GM21367 (cell line): ENCODE data around the gene ALG1L2.
"Not testable (repeated sequence)": the region's sequence is repeated elsewhere in the genome, so short reads cannot be mapped to it uniquely, and the experiment has no call there.

Experiments
- ATAC-seq: cut with Tn5 transposase; IDR thresholded peaks from one replicate; pipeline ENCODE4 v1.9.1; 2021; ENCODE audit not compliant: unreplicated experiment

Gene ALG1L2, protein sequence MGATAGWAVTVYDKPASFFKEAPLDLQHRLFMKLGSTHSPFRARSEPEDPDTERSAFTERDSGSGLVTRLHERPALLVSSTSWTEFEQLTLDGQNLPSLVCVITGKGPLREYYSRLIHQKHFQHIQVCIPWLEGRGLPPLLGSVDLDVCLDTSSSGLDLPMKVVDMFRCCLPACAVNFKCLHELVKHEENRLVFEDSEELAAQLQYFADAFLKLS

DNA sequence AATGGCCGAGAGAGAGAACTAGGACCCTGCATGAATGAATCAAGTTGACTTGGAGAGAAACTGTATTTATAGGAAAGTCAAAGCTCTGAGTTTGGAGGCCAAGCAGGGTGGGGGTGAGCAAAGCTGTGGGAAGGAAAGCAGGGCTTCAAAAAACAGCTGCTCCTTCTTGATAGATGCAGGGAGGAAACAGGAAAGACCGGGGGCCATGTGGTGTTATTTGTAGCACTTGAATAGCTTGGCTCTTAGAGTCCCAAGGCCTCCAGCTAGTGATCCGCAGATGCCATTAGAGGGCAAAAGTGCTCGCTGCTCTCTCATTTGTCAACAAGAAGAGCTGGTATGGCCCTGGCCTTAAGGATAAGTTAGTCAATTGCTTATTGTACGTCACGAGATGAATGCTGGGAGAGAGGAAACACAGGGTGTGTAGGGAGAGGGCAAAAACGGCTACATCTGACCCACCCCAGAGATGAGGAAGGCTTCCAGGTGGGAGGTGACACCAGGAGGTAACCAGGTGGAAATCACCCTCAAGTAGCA, at the start of gene ALG1L2:
Gene ALG1L2, plus strand, starts transcription at position 481 of the 531 bp plus-strand sequence. CDS start 186 bp downstream, outside the sequence.
- ATAC-seq, result no peak

DNA sequence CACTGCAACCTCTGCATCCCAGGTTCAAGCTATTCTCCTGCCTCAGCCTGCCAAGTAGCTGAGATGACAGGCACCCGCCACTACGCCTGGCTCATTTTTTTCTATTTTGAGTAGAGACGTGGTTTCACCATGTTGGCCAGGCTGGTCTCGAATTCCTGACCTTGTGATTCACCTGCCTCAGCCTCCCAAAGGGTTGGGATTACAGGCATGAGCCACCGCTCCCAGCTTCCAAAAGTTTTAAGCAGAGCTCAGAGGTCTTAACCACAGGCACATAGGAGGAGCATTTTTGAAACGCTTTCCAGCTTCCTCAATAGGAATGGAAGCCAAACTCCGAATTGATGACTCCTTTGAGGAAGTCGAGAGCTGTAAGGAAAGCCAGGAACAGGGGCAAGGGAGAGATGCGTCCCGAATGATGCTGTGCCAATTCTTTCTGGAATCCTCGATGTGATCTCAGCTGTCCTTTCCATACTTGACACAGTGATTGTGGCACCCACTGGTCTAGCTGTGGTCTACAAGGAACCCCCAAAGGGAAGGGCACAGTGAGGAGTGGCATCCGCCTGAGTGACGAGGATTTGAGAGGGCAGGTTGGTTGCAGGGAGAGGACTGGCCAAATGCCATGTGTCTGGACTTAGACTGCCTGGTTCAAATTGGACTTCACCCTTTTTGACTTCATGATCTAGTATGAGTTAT, 44.4 kb upstream of the ALG1L2 start:
- ATAC-seq, result not testable (repeated sequence)

DNA sequence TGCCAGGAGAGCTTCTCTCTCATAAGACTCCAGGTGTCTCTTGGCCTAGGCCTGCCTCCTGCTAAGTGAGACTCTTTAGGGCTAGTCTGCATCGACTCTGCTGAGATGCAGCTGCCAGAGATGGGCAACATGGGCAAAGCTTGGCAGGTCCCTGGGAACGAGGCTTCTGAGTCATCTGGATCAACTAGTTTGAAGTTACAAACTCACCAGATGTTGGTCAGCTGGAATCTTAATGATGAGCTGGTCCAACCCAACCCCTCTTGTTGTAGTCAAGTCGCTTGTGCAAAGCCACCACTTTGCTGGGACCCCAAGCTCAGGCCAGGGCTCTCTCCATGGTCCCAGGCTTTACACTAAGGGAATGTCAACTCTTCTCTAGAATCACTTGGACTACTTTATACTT, 38.9 kb upstream of the ALG1L2 start:
- ATAC-seq, result not testable (repeated sequence)

DNA sequence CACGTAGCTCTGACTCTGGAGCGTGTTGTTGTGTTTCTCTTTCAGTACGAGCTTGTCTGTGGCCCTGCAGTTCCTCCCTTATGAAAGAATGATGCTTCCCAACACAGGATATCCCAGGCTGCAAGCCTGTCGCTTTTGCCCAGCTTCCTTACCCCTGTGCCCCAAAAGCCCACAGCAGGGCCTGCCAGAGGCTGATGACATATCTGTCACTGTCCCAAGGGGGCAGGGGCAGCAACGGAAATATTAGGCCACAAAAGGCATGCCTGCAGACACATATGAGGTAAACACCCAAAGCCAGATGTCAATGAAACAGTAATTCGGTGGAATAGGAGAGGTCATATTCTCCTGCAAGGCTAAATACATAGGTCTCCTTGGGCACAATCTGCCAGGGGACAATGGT, 38.0 kb upstream of the ALG1L2 start:
- ATAC-seq, result not testable (repeated sequence)

DNA sequence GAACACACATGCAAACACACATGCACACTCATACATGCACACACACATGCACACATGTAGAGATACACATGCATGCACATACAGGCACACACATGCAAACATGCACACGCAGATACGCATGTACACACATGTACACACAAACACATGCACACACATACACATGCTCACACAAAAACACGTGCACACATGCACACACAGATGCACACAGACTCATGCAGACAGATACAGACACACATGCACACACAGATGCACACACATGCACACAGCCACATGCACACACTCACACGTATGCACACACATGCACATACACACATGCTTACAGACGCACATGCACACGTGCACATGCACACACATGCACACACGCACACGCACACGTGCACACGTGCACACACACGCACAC, 37.3 kb upstream of the ALG1L2 start:
- no peak for ATAC-seq

DNA sequence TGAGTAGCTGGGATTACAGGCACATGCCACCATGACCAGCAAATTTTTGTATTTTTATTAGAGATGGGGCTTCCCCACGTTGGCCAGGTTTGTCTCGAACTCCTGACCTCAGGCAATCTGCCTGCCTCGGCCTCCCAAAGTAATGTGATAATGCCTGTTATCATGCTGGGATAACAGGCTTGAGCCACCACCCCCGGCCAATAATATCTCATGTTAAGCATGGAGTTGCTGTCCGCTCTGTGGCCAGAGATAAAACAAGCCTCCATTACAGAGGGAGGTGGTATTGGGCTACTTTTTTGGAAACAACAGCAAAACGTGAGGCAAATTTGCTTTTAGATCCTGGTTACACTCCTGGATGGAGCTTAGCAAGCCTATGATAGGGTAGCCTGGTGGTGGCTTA, 32.9 kb upstream of the ALG1L2 start:
- ATAC-seq, result no peak

DNA sequence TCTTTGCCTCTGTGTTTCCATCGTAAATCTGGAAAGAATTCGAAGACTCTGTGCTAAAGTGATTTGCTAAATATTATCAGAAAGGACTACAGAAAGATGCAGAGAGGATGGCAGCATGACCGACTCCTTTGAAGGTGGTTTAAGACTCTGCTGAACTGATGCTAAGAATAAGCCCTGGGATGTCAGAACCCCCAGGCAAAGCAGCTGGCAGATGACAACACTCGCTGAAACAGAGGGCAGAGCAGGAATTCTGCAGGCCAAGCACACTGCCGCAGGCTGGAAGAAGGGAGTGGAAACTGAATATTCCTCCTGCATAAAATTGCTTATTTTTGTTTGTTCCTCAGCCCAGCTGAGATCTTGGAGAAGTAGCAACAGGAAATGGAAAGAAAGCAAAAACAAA, 29.3 kb upstream of the ALG1L2 start:
- not testable (repeated sequence) for ATAC-seq

DNA sequence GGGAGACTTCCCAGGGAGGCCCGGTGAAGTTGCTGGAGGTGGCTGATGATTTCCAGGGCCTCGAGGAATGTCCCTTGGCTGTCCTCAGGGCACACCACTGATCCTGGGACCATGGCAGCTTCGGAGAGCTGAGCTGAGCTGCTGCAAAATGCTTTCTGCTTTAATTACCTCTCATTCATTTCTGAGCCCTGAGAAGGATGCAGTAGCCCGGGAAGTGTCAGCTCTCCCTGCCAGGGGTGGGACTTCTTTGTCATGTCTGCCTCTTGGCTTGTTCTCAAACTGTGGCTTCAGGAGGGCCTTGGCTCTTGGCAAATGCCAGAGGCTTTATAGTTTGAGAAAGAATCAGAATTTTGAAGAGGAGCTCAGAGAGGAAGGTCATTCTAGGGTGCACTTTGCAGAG, 28.7 kb upstream of the ALG1L2 start:
- not testable (repeated sequence) for ATAC-seq

DNA sequence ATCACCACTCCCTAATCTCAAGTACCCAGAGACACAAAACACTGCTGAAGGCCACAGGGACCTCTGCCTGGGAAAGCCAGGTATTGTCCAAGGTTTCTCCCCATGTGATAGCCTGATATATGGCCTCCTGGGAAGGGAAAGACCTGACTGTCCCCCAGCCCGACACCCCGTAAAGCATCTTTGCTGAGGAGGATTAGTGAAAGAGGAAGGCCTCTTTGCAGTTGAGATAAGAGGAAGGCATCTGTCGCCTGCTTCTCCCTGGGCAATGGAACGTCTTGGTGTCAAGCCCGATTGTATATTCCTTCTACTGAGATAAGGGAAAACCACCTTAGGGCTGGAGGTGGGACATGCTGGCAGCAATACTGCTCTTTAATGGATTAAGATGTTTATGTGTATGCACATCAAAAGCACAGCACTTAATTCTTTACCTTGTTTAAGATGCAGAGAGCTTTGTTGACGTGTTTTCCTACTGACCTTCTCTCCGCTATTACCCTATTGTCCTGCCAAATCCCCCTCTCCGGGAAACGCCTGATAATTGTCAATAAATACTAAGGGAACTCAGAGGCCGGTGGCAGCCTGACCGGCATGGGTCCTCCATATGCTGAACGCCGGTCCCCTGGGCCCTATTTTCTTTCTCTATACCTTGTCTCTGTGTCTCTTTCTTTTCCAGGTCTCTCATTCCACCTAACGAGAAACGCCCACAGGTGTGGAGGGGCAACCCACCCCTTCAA, 23.9 kb upstream of the ALG1L2 start:
- ATAC-seq, result not testable (repeated sequence)

DNA sequence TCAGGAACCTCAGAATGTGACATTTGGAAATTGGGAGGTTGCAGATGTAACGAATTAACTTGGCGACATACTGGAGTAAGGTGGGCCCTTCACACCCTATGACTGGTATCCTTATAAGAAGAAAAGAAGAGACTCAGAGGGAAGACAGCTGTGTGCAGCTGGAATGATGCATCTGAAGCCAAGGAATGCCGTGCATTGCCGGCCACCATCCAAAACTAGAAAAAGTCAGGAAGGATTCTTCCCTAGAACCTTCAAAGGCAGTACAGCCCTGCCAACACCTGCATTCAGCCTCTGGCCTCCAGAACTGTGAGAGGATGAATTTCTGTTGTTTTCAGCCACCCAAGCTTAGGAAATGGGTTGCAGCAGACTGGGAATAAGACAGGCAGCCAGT, 23.4 kb upstream of the ALG1L2 start:
- not testable (repeated sequence) for ATAC-seq

DNA sequence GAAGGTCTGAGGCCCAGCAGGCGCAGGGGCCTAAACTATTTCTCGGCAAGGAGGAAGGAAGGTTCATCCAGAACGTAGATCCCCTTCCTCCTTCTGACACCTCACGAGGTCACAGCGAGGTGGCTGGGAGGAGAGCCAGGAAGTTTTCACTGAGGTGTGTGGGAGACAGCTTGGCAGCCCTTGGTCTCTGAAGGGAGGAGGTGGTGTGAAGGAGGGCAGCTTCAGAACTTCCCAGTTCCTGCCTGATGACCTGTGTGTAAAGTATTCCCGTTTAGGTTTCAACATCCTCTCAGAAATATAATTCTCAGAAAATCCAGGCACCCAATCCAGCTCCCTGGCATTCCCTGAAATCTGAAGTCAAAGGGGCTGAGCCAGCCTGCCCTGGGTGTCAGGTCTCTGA, 22.9 kb upstream of the ALG1L2 start:
- not testable (repeated sequence) for ATAC-seq

DNA sequence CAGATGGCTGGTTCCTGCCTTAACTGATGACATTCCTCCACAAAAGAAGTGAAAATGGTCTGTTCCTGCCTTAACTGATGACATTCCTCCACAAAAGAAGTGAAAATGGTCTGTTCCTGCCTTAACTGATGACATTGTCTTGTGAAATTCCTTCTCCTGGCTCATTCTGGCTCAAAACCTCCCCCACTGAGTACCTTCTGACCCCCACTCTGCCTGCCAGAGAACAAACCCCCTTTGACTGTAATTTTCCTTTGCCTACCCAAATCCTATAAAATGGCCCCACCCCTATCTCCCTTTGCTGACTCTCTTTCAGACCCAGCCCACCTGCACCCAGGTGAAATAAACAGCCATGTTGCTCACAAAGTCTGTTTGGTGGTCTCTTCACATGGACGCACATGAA, 22.5 kb upstream of the ALG1L2 start:
- ATAC-seq, result not testable (repeated sequence)

DNA sequence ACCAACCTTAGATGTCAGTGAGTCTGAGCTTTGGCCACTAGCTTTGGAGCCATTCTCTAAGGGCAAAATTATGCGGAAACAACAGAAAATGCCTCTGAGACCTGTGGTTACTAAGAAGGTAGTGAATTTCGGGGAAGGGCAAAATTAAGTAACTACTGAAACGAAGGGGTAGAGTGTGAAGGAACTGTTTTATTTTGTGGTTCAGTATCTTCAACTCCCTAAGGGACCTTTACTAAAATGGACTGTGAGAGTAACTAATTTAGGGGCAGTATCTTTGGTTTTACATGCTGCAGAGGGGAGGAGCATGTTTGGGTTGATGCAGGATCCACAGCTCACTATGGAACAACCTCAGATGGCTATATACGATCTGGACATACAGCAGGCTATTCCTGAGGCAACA, 8.0 kb upstream of the ALG1L2 start:
- no peak for ATAC-seq

DNA sequence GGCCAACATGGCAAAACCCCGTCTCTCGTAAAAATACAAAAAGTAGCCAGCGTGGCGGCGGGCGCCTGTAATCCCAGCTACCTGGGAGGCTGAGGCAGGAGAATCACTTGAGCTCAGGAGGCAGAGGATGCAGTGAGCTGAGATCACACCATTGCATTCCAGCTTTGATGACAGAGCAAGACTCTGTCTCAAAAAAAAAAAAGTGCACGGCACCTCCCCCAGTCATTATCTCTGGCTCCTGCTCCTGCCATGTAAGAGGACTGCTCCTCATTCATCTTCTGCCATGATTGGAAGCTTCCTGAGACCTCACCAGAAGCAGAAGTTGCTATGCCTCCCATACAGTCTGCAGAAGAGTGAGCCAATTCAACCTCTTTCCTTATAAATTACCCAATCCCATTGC, 4.0 kb upstream of the ALG1L2 start:
- no peak for ATAC-seq

DNA sequence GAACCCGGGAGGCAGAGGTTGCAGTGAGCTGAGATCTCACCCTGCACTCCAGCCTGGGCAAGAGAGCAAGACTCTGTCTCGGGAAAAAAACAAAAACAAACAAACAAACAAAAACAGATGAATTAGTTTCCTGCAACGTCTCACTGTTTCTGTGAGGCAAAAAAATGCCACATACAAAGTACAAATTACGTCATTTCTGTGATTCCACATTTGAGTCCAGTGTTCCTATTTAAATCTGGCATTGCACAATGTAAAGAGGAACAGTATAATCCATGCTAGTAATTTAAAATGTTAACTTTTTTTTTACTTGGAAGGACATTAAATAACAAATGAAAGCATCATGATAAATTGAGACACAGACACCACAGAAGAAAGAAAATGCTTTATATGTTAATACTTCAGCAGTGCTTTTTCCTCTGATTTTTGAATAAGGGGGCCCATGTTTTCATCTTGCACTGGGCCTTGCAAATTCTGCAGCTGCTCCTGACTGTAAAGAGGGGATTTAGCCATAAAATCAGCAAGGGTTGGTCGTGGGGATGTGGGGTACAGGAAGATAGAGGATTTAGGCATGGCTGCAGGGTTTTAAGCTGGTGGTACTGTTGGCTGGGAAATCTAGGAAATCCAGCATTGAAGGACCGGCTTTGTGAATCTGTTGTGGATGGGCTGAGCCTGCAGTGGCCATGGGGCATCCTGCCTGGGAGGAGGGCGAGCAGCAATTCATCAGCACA, 1.9 kb downstream of the ALG1L2 start:
- not testable (repeated sequence) for ATAC-seq

DNA sequence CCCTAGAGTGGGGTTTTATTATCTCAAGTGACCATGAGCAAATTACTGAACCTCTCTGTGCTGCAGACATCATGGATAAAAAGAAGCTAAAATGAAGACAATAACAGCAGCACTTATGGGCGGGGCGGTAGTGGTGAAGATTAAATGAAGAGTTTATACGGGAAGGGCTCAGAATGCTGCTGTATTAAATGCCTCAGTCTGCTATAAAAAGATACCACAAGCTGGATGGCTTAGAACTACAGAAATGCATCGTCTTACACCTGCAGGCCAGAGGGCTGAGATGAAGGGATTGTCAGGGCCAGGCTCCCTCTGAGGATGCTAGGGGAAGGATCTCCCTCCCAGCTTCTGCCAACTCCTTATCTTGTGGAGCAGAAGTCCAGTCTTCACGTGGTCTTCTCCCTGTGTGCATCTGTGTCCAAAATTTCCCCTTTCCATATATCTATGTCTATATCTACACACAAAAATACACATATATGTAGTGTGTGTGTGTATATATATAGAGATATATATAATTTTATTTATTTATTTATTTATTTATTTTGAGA, 2.9 kb downstream of the ALG1L2 start:
- ATAC-seq, result no peak

DNA sequence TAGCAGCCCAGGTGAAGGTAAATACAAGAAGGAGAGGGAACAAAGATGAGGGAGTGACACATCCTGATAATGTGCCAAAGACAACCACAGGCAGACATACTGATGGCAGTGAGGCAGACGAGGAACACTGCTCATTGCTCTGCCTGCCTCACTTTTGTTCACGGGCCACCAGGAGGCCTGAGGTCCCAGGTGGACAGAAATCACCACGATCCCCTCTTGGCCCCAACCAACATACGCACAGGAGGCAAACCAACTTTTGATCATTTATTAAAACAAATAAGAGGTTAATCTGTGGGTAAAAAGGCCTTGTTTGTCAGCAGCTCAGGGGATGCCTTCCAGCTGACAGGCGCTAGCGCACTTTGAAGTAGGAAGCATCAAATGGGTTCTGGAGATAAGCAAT, 4.2 kb downstream of the ALG1L2 start:
- ATAC-seq, result no peak

DNA sequence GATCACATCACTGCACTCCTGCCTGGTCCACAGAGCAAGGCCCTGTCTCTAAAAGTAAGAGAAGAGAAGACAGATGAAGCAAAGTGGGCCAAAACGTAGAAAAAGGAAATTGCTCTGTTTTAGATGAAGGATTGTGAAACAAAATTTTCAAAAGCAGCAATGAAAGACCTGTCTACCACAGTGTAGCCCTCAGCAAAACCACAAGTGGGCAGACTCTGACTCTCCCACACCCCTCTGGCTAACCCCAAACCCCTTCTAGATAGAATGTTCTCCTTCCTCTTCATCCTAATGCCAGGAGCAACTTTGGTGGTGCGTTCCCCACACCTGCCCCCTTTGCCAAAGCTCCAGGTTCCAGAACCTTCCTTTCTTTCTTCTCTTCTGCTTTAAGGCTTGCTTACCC, 5.0 kb downstream of the ALG1L2 start:
- ATAC-seq, result not testable (repeated sequence)

DNA sequence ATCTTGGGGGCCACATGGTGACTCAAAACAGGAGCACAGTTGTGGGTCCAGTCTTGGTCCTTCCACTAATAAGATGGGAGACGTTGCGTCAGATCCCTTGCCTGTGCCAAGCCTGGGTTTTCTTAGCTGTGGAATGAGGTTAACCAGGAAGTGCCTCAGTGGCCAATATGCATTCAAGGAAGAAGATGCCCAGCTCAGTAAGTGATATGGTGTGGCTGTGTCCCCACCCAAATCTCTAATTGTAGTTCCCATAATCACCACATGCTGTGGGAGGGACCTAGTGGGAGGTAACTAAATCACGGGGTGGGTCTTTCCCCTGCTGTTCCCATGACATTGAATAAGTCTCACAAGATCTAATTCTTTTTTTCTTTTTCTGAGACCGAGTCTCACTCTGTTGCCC, 6.4 kb downstream of the ALG1L2 start:
- ATAC-seq, result no peak

DNA sequence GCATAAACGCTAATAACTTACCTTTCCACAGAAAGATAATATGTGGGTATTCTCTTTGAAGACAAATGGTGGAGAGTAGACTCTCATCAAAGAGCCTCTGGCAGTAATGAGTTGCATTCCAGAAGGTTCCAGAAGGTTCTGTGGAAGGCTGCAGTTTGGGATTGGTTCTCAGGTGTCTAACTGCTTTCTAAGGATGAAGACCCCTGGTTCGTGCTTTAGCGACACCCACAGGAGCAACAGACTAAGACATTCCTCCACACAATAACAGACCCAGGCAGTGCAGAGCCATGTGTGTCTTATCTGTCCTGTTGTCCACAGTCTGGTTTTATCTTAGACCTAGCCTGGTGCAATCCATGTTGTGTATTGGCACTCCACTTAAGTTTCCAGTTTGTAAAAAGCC, 9.1 kb downstream of the ALG1L2 start:
- ATAC-seq, result not testable (repeated sequence)

DNA sequence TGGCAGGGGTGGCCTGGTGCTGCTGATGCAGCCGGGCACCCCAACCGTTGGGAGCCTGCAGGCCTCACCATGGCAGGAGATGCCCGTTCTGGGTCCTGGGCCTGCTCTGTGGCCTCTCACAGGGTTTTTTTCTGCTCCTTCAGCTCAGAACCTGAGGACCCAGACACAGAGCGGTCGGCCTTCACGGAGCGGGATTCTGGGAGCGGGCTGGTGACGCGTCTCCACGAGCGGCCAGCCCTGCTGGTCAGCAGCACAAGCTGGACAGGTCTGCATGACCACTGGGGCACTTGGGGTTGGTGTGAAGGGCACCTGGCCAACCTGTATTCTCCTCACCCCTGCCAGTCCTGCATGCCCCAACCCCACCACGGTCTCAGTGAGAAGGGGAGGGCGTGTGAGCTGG, 10.3 kb downstream of the ALG1L2 start:
- no peak for ATAC-seq
